GM11168 (cell line): Measurements from ENCODE around the gene STAB1.

Experiments used
- in situ Hi-C: fragments of 300-500 bp; cut with MboI; formaldehyde crosslinking; loops from one replicate; pipeline ENCODE4 v1.12.0; 2022; ENCODE audit warnings: low sequenced_read_pairs; ENCODE audit not compliant: unreplicated experiment

STAB1 gene, protein sequence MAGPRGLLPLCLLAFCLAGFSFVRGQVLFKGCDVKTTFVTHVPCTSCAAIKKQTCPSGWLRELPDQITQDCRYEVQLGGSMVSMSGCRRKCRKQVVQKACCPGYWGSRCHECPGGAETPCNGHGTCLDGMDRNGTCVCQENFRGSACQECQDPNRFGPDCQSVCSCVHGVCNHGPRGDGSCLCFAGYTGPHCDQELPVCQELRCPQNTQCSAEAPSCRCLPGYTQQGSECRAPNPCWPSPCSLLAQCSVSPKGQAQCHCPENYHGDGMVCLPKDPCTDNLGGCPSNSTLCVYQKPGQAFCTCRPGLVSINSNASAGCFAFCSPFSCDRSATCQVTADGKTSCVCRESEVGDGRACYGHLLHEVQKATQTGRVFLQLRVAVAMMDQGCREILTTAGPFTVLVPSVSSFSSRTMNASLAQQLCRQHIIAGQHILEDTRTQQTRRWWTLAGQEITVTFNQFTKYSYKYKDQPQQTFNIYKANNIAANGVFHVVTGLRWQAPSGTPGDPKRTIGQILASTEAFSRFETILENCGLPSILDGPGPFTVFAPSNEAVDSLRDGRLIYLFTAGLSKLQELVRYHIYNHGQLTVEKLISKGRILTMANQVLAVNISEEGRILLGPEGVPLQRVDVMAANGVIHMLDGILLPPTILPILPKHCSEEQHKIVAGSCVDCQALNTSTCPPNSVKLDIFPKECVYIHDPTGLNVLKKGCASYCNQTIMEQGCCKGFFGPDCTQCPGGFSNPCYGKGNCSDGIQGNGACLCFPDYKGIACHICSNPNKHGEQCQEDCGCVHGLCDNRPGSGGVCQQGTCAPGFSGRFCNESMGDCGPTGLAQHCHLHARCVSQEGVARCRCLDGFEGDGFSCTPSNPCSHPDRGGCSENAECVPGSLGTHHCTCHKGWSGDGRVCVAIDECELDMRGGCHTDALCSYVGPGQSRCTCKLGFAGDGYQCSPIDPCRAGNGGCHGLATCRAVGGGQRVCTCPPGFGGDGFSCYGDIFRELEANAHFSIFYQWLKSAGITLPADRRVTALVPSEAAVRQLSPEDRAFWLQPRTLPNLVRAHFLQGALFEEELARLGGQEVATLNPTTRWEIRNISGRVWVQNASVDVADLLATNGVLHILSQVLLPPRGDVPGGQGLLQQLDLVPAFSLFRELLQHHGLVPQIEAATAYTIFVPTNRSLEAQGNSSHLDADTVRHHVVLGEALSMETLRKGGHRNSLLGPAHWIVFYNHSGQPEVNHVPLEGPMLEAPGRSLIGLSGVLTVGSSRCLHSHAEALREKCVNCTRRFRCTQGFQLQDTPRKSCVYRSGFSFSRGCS (N-terminal part only)

DNA sequence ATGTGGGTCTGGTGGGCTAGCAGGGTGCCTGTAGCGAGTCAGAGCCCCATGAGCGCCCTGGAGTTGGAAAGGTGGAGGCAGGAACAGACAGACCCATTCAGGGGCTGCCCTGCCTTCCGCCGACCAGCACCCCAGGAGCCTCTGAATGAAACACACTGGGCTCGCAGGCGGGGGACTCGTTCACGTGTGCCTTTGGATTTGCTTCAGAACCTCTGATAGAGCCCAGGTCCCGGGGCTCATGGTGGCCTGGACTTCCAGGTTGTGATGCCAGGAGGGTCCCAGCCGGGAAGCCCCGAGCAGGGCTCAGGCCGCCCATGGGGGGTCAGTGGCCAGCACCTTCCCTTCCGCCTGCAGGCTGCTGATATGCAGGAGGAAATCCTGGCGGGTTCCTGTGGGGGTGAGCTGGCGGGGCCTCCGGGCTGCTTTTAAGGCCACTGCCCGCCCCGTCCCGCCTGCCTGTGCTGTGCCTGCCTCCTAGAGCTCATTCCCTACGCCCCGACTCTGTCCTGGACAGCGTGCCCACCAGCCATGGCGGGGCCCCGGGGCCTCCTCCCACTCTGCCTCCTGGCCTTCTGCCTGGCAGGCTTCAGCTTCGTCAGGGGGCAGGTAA is at the start of gene STAB1:
Gene STAB1, plus strand, starts transcription at position 453 of the 610 bp plus-strand sequence. Its CDS starts 76 bp downstream, at position 529.
- in situ Hi-C loops, result no loop called here

DNA sequence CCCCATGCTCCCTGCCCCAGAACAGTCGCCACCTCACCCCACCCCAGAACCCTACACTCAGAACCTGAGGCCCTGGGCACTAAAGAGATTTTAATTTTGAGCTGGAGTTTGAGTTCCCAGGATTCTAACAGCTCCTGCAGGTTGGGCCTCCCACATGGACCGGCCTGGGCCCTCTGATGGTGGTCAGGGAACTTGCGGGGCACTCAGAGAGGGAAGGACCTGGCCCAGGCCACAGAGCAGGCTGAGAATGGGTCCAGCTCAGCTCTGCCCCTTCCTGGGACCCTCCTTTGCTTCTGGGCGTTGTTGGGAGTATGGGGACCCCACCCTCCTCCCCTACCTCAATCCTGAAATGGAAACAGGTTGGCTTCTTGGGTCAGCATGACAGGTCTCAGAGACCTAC is 49.1 kb upstream of the STAB1 start:
- in situ Hi-C loops, result no loop called here

DNA sequence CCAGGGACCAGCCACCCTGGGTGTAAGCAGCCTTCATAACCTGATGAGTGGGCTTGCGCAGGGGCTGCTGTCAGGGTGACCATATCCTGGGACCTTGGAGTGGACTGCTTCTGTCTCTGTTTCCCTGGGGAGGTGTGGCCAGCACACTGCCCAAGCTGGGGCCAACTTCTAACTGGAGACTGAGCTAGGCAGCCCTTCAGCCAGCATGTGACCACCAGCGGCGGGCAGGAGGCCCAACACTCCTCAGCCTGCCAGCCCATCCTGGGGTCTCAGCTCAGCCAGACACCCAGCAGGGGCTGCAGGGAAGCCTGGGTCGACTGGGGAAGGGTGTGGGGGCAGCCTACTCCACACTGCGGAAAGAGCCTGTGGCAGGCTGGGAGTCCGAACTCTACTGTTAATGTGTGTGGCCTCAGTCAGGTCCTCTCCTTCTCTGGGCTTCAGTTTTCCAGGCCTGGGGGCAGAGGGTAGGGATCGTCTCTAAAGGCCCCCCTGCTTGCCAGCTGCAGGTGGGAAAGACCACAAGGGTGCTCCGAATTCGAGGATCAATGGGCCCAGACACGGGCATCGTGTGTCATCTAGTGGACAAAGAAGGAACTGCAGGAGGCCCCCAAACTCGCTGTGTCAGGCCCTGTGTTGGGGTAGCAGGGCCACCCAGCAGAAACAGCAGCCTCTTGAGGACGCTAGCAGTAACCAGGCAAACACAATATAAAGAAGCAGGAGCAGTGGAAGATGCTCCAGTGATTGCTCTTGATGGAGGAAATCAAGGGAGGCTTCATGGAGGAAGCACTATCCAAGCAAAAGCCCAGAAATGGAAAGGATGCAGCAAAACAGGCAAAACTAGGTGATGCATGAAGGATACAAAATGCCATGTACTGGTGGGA is 48.3 kb upstream of the STAB1 start:
- in situ Hi-C loops, result no loop called here

- in situ Hi-C loops, result no loop called here
These were observed 47.4 kb upstream of the STAB1 start for GRCh38 chr3:52447512-52448355.

DNA sequence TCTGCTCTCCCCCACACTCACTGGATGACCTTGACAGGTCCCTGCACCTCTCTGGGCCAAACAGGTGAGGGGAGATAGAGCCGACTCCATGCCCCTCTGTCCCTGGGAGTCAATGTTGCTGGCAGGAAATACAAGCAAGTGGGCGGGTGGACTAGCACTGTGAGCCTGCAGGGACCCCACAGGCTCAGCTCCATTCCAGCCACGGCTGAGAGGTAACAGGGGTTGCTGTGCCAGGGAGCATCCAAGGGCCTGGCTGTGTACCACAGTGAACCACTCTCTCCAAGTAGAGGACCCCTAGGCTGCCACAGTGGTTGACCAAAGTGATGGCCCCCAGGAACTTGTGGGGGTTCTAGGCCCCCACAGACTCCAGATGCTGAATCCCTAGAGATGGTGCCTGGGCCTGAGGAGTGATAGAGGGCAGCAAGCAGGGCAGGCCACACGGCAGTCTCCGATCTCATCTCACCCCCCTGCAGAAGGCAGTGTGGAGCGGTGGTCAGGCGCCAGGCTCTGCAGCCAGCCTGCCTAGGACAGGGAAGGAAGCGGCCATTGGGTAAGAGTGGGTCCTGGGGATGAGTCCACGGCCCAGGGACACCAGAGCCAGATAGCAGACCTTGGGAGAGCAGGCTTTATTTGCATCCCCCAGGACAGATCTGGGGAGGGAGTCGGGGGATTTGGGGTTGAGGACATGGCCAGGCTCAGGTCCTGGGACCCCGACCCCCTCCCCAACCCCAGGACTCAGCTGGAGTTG is 44.5 kb upstream of the STAB1 start:
- in situ Hi-C loops, result no loop called here

DNA sequence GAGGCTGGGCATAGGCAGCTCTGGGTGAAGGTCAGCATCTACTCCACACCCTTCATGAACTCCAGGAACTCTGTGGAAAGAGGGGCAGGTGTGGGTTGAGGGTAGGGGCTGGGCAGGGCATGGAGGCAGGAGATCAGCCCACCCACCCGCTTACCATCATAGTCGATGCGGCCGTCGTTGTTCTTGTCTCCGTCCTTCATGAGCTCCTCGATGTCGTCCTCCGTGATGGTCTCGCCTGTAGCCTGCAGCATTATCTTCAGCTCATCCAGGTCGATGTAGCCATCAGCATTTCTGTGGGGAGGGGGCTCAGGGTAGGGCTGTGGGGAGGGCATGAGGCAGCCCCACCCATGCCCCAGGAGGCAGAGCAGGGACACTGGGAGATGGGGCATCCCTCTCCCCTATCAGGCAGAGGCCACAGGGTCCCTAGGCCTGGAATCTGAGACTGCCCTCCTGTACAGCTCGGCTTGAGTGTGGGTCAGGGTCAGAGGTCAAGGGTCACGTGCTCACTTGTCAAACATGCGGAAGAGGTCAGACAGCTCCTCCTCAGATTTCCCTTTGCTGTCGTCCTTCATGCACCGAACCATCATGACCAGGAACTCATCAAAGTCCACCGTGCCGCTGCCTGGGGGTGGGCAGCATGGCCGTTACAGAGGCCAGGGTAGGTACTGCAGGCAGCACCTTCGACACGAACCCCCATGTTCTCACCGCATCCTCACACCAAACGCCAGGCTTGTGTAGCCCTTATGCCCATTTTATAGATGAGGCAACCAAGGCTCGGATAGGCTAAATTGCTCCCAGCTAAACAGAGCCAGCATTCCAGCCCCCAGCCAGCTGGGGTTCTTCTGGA is 43.7 kb upstream of the STAB1 start:
- in situ Hi-C loops, result no loop called here

- in situ Hi-C loops, result no loop called here
These were observed 43.0 kb upstream of the STAB1 start for GRCh38 chr3:52452126-52452525.

DNA sequence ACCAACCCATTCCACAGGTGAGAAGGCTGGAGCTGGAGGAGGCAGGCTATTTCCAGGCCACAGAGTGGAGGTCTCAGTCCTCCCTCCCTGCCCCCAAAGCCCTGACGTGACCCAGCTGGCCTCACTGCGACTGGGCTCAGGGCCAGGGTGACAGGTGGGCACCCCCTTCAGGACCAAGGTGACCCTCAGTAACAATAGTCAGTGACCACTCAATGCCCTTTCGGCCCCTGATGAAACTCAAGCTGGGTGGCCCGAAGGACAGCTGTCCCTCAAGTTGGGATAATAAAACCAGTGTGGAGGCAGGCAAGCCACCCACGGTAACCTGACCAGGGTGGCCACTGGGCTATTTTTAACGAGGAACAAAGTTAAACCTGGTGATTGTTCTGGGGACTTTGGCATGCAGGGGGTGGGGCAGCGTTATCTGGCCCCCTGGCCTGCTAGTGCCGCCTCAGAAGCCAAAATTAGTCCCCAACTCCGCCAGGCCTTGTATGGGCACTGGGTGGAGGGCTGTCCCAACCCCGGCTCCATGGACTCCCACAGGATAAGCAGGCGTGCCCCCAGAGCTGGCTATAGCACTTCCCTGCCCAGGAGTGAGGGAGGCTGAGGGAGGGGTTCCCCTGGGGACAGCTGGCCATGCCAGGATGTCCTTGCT is 42.4 kb upstream of the STAB1 start:
- in situ Hi-C loops, result no loop called here

GRCh38 chr3:52453496-52454249 is 41.5 kb upstream of the STAB1 start, which contains the start of gene TNNC1:
Gene TNNC1 (minus strand): TSS chr3:52454041. CDS start chr3:52454015, 26 bp downstream.
- in situ Hi-C loops, result no loop called here

DNA sequence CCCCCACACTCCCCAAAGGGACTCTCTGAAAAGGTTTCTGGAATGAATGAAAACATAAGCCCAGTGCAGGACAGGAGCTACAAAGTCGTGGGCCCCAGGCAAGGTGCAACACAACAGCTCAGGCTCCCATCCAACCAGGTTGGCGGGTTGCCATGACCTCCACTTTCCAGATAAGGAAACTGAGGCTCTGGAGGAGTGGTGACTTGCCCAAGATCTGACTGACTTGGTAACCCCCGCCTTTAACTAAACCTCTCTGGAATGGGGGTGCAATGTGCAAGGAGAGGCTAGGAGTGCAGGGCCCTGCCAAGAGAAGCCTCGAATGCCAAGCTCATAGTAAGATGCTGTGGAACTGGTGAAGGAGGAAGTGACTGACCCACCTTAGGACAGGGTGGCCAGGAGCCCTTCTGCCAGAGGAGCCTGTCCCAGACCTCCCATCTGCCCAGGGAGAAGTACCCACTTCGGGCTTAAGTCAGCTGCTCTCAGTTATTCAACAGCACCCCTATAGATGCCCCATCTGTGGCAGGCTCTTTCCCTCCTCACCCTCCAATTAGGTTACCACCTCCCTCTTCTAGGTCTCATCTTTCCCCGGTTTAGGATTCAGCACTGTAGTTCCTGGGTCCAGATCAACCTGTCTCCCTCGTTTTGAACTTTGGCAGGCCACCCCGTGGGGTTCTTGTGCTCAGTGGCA is 40.7 kb upstream of the STAB1 start:
- in situ Hi-C loops, result no loop called here

DNA sequence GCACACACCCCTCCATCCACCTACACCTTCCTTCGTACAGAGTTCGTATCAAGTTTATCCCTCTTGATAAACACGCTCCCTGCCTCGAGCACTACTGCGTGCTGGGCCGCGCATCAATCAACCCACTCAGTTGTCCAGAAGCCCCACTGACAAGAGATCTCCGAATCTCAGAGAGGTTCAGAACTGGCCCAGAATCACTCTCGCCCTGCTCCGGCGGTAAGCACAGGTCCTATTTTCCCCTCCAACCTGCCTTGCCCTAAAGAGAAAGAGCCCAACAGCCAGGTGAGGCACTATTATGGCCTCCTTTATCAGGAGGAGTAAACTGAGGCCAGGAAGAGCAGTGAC is 40.2 kb upstream of the STAB1 start:
- in situ Hi-C loops, result no loop called here

GRCh38 chr3:52455283-52456168 is 39.6 kb upstream of the STAB1 start, which contains the start of gene NISCH:
Gene NISCH (plus strand): TSS chr3:52455604. CDS start chr3:52455642, 38 bp downstream.
- in situ Hi-C loops, result no loop called here

GRCh38 chr3:52456169-52456799 is 38.9 kb upstream of the STAB1 start:
- in situ Hi-C loops, result no loop called here
